OCI-M2 (cell line): ENCODE measurements around the gene DGKG.

Source experiments
- DNase-seq: peaks from one replicate; lab custom pipeline; 2025; ENCODE audit not compliant: unreplicated experiment; lab: John Stamatoyannopoulos, UW

The DGKG gene

DNA sequence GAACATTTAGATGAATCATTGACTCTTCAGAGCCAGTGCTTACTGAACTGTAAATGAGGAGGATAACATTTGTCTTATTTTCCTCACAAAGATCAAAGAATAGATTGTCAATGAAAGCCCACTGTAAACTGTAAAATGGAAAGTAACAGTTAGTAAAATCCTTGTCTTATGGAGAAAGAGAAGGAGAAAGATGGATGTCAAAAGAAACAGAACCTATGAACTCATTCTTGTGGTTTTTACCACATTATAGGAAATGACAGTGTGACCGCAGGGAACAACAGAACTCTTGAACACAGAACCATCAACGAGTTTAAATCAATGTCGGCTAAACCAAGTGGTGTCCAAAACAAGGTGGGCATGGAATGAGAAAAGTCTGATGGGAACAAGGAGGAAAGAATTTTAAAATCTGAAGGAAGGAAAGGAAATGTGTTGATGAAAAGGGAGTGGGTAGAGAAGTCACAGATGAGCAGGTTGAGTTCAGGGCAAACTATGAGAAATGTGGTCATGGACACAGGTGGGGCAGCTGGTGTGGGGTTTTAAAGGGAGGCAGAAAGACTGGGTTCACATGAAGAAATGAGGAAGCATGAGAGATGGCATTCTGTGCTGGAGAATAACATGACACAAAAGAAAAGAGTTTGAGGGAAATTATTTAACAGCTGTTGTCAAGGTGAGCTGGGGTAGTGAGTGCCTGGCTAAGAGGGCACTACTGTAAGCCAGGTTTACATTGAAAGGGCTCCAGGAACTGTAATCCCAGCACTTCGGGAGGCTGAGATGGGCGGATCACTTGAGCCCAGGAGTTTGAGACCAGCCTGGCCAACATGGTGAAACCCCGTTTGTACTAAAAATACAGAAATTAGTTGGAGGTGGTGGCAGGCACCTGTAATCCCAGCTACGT, 210.7 kb downstream of the DGKG start:
- DNase-seq, result no peak

DNA sequence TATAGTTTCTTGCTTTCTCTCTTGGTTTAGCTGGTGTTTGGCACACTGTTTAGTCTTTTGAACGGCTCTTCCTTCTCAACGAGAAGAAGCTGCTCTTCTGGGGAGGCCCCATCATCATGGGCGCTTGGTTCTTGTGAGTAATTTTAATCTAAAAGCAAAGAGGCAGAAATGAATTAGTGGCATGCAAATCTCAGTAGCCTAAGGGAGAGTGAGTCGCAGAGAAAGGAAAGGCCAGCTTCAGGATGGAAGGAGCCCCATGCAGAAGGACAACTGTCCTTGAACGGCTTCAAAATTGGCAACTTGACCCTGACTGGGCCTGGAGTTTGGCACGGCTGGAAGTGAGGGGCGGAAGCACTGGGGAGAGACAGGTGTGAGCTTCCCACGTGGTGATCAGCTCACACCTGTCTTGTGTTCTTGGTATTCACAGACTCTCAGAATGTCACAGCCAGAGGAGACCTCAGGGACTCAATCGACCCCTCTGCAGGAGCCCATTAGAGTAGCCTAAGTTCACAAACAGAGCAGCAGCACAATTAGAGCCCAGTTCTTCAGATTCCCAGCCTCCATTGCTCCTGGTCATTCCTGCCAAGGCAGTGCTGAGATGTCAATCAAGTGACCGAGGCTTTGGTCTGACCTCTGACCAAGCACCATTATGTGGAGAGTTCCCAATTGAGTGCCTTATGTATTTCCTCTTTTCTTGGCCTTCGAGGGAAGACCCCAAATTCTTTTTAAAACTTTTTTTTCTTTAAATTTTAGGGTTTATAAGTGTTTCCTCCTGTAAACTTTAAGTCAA, 211.8 kb downstream of the DGKG start:
- no peak for DNase-seq

DNA sequence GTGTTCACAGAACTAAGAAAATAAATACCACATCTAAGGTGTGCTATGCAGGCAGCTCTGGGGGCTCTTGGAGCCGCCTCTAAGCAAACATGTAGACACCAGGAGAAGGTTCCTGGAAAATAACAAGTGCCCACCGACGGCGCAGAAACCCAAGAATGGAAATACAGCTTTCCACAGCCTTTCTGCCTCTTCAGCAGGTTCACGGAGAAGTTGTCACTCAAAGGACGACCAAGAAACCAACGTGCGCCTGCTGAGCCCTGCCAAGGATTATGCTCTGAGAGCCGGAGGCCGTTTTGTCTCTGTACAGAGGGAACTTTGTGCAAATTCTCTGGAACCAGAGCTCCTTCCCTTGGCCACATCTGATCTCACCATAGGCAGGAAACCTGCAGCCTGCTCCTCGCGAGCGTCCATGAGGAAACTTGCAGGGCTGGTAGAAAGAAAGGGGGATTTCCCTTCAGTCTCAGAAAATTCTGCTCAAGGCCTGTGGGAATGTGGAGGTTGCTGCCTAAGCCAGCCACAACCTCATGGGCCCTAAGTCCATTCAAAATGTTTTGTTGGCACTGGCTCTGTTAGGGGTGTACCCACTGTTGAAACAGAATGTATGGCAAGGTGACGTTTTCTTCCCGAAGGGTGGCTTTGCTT, 212.6 kb downstream of the DGKG start:
- DNase-seq, result no peak

DNA sequence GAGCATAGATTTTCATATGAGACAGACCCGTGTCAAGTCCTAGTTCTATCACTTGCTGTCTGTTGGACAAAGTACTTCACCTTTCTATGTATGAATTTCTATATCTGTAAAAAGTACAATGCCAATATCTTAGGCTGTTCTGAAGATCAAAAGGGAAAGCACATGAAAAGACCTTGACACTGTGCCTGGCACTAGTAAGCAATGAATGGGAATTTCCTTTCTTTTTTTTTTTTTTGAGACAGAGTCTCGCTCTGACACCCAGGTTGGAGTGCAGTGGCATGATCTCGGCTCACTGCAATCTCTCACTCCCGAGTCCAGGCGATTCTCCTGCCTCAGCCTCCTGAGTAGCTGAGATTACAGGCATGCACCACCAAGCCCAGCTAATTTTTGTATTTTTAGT, 217.8 kb downstream of the DGKG start:
- DNase-seq, result no peak

DNA sequence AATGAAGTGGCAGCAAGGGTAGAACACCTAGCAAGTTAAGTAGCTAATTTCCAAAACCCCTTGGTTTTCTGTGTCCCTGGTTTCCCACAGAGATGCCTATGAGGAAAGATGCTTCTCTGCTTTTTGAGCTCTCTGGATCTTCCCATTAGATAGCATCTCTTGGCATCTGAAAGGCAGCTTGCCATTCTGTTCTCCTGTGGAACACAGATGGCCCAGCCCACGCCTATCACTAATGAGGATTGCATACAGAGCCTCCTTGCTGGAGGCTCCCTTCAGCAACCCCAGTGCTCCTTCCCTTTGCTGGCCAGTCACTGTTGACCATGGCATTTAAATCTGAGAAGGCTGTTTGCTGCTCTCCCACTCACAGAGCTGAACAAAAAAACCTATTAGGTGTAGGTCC, 218.8 kb downstream of the DGKG start:
- no peak for DNase-seq

DNA sequence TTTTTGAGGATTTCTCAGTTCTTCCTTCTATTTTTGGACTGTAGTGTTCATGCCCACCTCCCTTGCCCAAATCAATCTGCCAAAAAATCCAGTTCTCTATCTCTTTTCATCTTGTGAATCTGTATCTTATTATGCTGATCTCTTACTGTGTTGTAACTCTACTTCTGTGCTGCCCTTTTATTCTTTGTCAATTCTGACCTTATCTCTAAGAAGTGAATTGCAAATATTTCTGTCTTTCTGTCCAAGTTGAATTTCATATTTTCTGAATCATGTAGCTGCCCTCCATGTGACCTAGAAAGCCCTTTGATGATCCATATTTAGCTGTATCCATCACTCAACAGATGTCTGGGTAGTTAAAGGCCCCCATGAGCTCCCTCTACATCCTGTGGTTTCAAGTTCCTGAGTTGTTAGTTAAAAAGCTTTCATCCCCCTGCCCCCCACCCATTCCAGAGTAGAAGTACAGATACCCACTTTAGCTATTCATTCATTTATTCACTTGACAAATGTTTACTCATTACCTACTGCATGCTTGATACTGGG, 219.6 kb downstream of the DGKG start:
- DNase-seq, result no peak

DNA sequence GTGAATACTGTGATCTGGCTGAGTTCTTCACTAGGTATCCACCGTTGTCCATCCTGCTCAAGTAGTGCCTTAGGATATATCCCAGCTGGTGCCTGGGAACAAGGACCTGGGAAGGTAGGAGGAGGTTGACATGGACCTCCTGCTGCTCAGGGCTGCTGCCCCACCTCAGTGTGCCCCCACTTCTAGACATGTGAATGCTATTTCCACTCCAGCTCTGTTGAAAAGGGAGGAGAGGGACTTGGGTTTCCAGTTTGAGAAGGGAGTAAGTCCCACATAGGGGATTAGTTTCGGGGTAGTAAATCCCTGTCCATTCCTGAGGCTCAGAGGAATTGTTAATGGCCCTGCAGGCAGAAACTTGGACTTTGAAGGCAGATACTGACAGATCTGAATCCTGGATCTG, 220.2 kb downstream of the DGKG start:
- no peak for DNase-seq

DNA sequence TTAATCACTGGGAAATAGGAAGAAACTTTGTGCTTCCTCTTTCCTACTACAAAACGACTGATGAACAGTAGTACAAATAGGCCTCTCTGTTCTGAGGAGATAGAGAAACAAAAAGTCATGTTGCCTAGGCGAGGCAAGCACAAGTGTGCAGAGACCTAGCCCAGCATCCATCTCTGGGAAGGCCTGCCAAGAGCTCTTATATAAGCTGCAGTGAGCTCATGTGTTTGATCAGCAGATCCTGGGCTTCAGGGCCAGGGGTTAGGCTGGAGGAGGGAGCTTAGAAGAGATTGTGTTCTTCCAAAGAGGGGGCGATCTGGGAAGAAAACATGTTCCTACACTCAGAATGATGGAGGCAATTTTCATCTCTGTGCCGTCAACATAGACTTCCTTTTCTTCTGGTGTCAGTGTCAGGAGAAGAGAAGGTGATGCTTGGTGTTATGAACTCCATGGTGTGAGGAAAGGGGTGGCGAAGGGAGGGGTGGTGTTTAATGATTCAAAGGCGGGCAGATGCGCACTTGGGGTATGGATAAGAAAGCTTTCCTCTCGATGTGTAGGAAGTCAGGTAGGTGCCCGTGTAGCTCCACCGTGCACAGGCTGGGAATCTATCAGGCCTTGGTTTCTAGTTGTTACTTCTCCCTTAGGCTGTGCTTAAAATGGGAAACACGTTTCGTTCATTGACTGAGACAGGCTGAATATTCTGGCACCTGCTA, 223.6 kb downstream of the DGKG start:
- DNase-seq, result no peak

DNA sequence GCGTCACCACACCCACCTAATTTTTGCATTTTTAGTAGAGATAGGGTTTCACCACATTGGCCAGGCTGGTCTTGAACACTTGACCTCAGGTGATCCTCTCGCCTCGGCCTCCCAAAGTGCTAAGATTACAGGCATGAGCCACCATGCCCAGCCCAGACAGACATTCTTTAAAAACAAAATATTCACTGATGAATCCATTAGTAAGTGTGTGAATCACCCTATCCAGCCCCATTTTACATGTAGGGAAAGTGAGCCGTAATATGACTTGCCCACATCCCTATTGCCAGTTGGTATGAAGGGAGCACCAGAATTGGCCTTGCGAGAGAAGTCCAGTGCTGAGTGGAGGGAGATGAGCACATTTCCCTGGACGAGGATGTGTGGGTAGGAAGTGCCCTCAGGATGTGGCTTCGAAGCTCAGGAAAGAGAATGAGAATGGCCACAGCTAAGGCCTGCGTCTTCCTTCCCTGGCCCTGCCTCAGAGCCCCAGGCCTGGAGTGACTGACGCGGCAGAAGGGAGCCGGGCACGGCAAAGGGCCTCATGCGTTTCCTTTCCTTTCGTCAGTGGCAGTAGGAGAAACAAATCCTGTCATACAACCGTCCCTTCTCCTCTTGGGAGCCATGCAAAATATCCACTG, 224.9 kb downstream of the DGKG start:
- DNase-seq, result no peak

DNA sequence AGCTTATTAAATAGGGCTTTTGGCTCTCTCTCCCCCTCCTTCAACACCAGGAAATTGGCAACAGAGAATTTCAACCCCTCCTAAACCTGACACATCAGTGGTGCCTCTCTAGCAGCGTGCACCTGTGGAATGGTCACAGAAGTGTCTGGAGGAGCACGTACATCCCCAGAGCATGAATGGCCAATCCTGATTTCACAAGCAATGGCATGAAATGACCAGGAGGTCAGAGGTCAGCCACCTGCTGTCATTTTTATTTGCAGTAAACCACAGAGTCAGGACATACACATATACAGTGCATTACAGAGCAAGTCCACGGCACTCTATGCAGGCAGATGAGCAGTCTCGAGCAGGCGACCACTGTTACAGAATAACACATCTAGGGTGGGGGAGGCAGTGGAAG, 228.1 kb downstream of the DGKG start:
- DNase-seq, result no peak

DNA sequence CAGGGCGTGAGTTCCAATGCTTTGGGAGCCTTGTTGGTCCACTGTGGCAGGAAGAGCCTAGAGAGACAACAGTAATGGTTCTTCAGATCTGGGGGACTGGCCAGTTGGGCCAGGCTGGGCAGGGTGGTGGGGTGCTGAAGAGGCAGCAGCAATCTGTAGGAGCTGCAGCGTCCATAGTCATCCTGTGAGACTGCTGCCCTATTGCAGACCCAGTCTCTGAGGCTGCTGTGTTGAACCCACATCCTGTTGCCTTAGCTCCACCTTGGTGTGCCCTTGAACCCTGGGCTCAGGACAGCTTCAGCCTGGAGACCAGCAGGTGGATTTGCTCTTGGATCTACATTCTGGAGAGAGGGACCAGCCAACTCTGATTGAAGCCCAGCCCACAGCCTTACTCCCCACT, 229.5 kb downstream of the DGKG start:
- no peak for DNase-seq

DNA sequence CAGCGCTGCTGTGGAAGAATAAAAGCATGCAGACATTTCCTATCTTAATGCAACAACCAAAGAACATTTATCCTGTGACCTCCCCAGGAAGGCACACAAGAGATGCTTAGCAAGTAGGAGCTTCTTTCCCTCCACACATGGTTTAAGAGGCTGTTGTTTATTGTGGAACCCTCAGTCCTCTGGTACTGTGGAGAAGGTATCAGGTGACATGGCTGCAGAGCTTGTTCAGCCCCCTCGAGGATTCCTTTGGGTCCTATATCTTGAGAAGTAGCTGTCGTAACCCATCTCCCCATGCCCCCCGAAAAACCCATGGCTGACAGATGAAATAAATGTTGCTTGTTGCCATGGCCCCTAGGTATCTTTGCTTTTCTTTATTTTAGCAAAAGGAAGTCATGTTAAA, 232.8 kb downstream of the DGKG start:
- DNase-seq, result no peak

DNA sequence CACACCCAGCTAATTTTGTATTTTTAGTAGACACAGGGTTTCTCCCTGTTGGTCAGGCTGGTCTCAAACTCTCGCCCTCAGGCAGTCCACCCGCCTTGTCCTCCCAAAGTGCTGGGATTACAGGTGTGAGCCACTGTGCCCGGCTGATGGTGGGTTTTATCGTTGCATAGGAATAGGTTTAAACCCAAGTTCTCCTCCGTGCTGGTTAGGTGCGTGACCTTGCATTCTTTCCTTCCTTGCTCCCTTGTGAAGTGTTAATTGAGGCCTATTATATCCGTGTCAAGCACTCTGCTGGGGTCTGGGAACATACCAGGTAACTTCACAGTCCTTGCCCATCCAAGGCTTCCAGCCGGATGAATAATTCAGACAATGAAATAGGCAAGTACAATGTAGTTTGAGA, 233.9 kb downstream of the DGKG start:
- DNase-seq, result no peak

DNA sequence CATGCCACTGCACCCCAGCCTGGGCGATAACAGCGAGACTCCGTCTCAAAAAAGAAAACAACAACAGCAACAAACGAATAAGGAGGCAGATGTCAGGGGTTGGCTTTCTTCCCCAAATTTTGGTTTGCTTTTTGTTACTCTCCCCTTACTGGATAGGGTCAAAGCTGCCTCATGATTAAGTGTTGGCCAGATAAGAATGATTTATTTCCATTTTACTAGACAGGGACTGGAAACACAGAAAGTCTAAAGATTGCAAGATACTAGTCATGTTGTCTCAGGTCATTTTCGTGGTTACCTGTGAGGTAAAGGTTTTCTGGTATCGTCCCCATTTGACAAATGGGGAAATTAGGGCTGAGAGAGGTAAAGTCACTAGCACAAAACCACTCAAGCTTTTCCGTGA, 234.6 kb downstream of the DGKG start:
- no peak for DNase-seq

DNA sequence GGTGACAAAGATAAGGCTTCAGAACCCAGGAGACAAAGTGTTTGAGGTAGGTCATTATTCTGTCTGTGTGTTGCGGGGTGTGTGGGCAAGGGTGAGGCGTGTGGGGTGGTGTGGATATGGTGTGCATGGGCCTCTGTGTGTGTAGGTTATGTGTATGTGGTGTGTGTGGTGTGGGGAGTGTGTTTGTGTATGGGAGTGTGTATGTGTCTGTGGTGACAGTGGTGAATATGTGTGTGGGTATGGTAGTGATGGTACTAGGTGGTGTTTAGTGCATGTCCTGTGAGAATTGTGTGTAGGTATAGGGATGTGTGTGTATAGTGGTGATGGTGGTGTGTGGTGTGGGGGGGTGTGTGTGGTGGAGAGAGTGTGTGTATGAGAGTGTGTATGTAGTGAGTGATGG, 236.9 kb downstream of the DGKG start:
- DNase-seq, result no peak

DNA sequence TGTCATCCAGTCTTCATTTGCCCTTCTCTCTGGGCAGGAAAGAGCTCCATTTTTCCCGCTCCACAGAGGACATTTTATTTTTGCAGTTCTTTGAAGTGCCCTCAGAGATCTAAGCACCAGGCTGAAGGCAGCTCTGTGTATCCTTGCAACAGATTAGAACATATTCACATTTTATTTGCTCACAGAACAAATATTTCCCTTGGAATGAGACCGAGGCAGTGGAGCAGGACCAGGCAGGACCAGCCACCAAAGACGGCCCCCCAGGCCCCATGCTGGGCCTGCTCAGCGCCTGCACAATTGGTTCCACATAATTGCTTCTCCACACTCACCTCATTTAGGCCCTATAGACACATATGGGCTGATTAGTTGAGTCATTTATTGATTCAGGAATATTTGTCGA, 237.4 kb downstream of the DGKG start:
- no peak for DNase-seq

DNA sequence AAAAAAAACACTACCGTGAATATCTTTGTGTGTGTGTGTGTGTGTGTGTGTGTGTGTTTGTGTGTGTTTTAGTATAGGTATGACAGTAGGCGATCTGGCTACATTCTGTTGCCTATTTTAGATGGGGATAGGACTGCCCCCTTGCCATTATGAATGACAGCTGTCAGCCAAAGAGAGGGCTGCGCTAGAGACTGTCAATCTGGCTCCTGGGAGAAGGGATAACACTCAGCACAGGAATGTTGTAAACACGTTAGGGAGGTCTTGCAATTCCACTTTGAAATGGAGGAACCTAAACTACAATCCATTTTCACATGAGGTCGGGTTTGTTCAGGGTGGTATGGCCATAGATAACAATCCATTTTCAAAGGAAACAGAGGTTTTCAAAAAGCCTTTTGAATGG, 239.0 kb downstream of the DGKG start:
- DNase-seq, result no peak

DNA sequence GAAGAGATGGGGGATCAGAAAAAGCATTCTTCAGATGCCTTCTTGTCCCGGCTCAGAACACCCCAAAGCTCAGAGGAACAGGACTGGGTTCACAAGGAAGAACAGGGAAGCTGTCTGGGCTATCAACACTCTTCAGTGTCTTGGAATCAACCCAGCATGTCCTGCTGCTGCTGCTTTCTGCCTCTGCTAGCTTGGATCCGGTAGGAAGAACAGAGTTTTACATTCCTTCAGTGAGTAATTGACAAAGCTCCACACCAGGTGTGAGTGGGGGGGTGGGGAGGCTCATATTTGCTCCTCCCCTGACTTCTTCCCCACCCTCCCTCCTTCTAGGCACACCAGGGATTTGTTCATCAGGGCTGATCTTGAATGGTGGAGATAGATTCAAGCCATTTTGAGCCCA, 240.1 kb downstream of the DGKG start:
- no peak for DNase-seq

DNA sequence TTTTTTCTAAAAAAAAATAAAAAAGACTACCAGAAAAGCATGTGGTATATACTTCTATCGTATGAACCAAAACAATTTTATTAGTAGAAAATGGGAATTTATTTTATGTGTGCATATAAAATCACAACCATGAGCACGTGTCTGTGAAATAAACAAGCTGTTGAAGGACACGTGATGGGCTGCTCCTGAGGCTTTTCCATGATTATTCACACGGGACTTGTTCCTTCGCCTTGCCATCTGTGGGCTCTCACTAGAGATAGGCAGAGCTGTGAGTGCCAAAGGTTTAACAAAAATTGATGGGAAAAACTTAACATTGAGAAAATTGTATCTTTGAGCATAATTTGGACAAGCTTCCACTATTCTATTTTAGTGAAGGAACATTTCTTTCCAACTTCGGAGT, 240.8 kb downstream of the DGKG start:
- DNase-seq, result no peak

DNA sequence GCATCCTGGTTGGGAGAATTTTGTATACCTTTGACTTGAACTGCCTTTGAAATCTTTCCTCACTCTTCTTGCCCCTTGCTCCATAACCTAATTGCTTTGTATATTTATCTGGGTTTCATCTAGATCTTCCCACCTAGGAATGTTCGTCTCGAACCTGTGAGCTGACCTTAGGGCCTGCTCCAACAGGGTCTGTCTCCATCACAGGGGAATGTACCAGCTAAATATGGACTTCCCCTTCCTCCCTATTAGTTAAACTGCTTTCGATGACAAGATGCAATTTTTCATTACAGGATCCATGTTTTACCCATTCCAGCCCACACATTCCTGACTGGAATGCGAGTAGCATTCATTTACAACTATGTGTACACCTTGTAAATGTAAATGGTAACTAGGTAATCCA, 242.5 kb downstream of the DGKG start:
- no peak for DNase-seq

DNA sequence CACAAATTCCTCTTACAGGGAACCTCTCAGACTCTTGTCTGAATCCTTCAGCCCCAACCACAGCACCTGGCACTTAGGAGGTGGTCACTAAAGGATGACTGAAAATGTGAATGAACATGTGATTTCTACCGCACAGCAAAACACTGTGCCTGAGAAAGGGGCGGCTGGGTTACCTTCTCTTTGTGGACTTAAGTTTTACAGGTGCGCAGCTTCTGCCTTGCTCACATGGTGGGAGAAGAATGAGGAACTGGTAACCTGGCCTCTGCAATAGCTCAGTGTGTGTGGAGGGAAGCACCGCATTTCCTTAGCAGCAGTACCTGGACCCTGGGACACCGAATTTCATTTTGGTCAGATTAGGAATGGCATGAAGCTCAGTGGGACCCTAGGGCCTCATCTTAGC, 243.3 kb downstream of the DGKG start:
- no peak for DNase-seq
